ENCODE data around the gene PSMA5.
"Not testable (repeated sequence)": the region's sequence is repeated elsewhere in the genome, so short reads cannot be mapped to it uniquely, and the experiment has no call there.

The PSMA5 gene

GRCh38 chr1:109432336-109432735 is 6.1 kb upstream of the PSMA5 start:
- no peak for DNase-seq

DNA sequence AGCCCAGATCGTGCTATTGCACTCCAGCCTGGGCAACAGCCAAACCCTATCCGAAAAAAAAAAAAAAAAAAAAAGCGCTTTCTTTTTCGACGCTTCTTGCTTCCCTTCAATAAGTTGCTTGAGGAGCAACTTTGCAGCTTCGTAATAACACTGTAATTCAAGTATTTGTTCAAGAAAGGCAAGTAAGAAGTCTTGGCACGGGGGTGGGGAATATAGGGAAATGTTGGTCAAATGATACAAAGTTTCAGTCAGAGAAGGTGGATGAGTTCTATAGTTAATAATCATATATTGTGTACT is 871 bp upstream of the PSMA5 start:
- no peak for DNase-seq

DNA sequence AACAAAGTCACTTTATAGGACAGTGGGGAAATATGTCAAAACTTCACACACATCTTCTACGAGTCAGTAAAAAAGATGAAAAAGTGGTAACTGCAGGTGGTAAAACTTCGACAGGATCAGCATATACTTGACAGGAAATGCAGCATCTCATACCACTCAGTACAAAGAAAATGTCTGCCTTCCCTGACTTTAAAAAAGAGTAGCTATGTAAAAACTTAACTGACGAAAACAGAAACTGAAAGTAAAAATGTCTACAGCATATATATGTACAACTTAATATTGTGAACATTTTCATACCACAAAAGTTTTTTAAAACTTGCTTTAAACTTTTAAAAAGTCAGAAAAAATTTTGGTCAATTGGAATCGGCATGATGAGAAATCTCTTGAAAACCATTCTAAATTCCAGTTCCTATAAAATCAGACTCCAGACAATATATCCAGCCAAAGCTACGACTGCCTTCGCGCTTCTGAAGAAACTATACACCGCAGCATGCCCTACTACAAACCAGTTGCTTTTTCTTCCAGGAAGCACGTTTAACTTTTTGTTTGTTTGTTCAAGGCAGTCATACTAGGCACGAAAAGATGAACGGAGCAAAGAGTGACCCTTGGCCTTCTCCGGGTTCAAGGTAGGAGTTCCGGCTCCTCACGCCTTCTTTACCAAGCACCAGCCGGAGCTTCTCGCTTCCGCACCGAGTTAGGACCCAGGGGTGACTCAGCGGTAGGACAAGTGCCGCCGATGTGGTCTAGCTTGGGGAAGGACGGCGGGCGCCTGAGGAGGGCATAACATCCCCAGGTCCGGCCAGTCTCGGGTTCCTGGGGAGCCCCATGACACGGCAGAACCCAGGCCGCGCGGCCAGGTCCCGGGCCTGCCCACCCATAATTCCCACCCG is 612 bp downstream of the PSMA5 start:
- DNase-seq: no peak

DNA sequence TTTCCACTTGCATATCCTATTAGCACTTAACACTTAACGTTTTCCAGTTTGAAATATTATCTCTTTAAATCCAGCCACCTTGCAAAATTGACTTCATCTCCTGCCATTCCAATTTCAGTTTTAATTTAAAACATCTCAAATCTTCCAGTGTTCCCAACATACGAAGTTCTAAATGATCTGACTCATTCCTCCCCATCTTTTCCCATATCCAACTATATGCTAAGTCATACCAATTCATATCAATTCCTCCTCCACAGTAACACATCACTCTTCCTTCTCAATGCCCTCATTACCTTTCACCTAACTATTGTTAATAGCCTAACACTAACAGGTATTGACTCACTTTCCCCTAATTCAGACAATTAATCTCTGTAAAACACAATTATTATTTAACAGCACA is 2.8 kb downstream of the PSMA5 start:
- DNase-seq: no peak

DNA sequence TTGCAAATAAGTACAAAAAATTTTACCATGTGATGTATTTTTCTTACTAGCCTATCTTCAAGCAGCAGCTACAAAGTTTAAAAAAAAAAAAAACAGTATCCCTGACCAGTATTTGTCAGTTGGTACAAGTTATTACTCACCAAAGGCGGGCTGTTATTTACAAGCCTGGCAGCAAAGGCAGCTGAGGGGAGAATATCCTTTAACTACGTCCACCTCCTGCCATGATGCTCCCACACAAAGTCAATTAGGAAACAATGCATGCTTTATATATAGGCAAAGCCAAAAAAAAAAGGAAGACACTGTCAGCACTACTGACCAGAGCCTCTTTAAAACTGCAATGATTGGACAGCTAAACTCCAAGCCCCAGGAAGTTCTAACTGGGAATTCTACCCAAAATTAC is 13.7 kb downstream of the PSMA5 start:
- no peak for DNase-seq

GRCh38 chr1:109404838-109405237 is 21.4 kb downstream of the PSMA5 start:
- no peak for DNase-seq

- no peak for DNase-seq
These were observed 24.2 kb downstream of the PSMA5 start for GRCh38 chr1:109402025-109402424.

DNA sequence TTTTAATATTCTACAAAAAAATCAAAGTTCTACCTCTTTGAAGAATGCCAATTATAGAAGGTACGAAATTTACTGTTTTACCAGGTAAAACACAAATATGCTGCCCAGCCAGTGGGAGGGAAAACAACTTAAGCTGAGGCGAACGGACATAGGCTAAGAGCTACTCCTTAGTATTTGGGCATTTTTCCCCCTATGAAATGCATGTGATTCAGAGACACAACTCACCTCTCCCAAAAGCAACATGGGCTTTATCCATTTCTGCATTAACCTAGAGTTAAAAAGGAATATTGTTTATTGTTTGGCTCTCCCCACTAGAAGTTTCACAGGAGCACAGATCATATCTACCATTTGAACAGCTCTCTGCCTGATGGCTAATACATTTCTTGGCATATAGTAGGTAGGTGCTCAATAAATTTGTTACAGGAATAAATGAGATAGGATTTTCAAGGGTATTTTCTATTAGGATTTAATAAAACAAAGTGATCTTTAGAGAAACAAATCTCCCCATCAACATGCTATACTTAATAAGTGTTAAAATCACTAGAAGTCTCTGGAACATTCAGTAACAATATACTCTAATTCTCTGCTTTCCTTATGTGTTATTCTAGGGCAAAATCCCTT is 26.1 kb downstream of the PSMA5 start:
- no peak for DNase-seq

- peak in 1 of 2 donors; percentile 91 for DNase-seq
These were observed 26.8 kb downstream of the PSMA5 start for GRCh38 chr1:109399326-109399957.

DNA sequence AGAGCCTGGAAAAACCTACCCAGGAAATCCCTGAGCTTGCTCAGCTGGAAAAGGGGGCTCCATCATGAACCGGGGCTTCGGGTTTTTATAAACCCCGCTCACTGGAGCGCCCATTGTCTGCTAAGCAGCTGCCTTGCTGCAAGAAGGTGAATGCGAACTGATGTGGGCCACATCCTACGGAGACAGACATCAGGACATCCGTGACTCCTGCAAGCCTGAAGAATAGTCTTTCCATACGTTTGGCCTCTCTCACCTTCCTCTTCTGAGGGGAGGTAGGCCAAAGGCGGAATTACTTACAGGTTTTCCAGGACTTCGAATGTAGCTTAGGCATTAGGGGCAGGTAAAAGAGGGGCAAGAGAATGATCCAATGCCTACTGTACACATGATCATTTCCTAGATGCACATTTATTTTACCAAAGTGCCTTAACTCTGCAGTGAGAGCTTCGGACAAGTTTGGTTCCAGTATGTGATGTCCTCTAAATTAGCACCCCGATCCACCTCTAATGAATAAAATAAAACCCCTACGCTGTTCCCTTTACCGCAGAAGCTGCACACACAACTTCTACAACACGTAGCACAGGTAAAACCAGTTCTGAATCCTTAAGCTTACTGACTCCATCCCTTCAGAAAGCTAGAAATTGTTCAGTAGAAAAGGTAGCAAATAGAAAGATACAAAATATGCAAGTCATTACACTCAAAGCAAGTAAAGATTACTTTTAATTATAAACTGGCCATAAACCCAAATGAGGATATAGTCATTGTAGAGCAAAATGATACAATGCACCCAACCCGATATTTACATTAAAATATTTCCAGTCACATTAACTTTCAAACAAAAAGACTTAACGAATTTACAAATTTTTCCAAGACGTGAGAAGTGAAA is 27.7 kb downstream of the PSMA5 start:
- DNase-seq: no peak

DNA sequence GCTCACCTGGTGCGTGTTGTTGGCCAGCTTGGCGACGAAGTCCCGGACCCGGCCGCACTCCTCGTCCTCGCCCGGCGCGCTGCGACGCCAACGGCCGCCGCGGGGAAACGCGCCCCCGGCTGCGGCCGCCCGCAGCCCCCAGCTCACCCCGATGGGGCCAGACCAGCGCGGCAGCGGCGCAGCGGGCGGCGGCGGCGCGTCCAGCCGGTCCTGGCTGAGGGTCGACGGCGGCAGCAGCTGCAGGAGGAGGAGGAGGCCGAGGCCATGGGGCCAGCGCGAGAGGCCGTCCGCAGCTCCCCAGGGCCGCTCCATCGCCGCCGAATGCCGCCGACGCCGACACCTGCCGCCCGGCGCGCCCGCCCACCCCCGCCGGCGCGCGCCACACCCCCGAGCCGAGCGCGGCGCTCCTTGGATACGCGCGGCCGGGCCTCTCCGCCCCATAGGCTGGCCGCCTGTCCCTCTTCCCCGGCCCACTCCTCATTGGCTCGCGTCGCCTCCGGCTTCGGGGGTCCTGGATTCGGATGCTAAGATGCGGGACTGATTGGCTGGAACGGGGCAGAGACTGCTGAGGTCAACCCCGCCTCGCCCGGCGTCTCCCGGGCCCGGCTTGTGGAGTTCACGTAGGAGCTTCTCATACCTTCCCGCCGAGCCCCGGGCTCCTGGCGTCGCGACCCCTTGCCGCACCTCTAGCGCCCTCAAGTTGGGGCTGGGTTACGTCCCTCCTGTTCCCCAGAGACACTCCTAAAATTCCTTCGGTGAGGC is 28.5 kb downstream of the PSMA5 start, which contains the start of gene SORT1:
Gene SORT1, minus strand, starts transcription at position 338 of the 762 bp plus-strand sequence. Its CDS starts 26 bp downstream, at position 312.
- peak; percentile 95 to 97 for DNase-seq

DNA sequence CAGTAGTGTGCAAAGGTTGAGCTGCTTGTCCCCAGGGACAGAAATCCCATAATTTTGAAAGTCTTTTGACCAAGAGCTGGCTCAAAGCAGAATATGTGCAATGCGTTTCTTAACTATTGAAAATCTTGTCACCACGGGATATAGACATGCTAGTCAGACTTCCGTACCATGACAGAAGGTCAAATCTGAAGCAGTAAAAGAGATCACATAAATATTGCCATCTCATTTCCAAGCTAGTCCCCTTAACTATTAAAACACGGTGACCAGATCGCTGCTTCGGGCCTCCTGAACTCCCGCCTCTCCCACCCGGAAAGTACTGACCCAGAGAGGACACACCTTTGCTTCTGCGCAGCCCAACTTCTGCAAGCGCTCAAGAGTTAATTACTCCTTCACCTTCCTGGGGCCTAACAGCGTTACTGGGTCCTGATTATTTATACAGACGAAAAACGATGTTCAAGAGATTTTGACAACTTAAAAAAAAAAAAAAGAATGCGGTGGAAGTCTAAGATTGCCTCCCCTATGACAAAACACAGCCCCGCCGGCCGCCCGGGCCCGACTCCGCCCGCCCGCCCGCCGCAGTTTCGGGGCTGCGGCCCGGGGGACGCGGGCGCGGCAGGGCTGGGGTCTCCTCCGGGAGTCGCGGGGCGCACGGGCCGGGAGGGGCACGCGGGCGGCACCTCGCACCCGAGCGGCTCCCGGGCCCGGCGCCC is 29.2 kb downstream of the PSMA5 start:
- DNase-seq: no peak

- peak in 1 of 2 donors; percentile 64 for DNase-seq
These were observed 29.8 kb downstream of the PSMA5 start for GRCh38 chr1:109396513-109396839.

GRCh38 chr1:109395602-109396512 is 30.4 kb downstream of the PSMA5 start:
- peak in 1 of 2 donors; percentile 64 for DNase-seq

- DNase-seq: not testable (repeated sequence)
These were observed 31.0 kb downstream of the PSMA5 start for GRCh38 chr1:109395282-109395599.

DNA sequence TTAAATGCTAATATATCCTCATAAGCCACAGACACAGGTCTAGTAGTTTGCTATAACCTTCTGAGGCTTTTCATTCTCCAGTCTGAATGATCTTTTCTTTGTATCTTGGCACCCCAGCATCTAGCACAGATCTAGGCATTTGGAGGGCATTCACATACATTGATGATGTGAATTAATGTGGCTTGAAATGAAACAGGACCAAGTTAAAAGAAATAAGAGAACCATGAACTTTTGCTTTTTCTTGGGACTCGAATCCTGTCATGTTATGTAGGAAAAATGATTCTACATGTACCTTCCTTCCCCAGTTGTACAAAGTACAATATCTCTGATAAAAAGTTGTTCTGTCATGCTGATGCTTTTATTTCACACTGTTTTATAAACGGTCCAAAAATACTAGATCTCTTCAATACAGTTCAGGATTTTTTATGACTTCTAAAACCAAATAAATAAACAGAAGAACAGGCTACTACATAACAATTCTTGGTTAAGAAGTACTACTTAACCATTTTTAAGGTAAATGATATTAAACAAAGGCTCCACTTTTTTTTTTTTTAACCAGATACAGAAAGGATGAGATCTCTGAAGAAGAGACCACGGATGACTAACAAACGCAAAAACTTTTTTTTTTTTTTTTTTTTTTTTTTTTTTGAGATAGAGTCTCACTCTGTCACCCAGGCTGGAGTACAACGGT is 31.5 kb downstream of the PSMA5 start:
- DNase-seq: no peak

- no peak for DNase-seq
These were observed 32.5 kb downstream of the PSMA5 start for GRCh38 chr1:109393617-109394233.

DNA sequence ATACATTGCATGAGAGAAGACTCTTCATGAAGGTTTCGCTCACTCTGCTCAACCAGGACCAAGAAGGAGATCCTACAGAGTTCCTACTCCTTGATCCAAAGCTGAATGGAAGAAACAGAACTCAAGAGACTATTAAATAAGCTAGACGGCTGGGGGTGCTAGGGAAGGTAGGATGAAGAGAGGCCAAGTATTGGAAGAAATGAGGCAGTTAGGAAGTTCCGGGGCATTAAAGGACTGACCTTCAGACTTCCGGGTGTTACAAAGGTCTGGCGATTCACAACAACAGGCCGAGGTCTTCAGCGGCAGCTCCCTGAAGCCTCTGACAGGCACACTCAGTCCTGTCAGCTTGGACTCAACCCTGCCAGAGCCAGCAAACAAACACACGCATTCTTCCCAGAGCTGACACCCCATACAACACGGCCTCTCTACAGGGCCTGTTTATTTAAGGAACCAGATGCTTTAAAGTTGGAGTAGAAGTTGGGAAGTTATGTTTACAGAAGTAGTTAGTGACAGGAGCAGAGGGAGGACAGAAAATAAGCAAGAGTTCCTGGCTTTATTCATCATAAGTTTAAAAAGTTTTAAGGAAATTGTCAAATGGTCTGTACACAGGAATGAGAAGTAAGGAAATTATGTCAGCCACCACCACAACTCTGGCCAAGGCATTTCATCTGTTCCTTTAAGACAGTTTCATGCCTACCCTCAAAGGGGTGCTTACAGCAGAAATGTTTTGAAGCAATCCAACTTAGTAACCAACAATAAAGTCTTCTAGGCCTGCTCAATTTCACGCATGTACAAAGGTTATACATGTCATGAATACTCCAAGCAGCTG is 33.2 kb downstream of the PSMA5 start:
- peak; percentile 70 to 82 for DNase-seq

Data from hippocampal formation (tissue), 2 donors.